H1 (cell line): ENCODE data around the gene AP1S3. TPM values are rescaled to one million over a fixed set of nuclear protein-coding genes. Genes with fewer than 3 reads are reported as not detected.

ENCODE experiments used
- CTCF ChIA-PET: fragments of 300-600 bp; sonication (Branson Sonifier 250); formaldehyde crosslinking; loops from one replicate; lab custom pipeline; 2021; ENCODE audit not compliant: partially characterized antibody; lab: Charles Lee
- POLR2A ChIA-PET: fragments of 300-600 bp; sonication (Branson Sonifier 250); formaldehyde crosslinking; loops from one replicate; lab custom pipeline; 2021; ENCODE audit warnings: inconsistent platforms; ENCODE audit not compliant: partially characterized antibody; lab: Charles Lee
- DNase-seq, 2 experiments: peaks; one replicate each; pipeline versions ENCODE4 v3.0.0 to v3.0.0-alpha.2; 2010 to 2022; ENCODE audit warnings: low spot score in 2 of 2, low read depth in 1 of 2, mixed read lengths in 1 of 2
- FAIRE-seq: peaks from 2 replicates; lab custom pipeline; 2011; peaks lifted over from hg19 to GRCh38; lab: Jason Lieb, UNC
- H2AFZ ChIP-seq: 2 replicates; pipeline ENCODE4 v1.8.1; 2012; ENCODE audit warnings: low read length, inconsistent platforms
- H2AK5ac ChIP-seq: 2 replicates; pipeline ENCODE4 v1.6.1; 2013; ENCODE audit warnings: low read depth, low read length
- H2BK120ac ChIP-seq: replicated peaks from 2 replicates; pipeline ENCODE3; 2013; ENCODE audit warnings: low read depth, low read length, inconsistent platforms
- H2BK12ac ChIP-seq: 2 replicates; pipeline ENCODE4 v1.6.1; 2013; ENCODE audit warnings: low read depth, low read length
- H2BK15ac ChIP-seq: 2 replicates; pipeline ENCODE4 v1.6.1; 2013; ENCODE audit warnings: low read length
- H2BK20ac ChIP-seq: 2 replicates; pipeline ENCODE4 v1.6.1; 2013; ENCODE audit warnings: low read length
- H2BK5ac ChIP-seq: 2 replicates; pipeline ENCODE4 v1.6.1; 2013; ENCODE audit warnings: low read depth, low read length
- H3K14ac ChIP-seq: 2 replicates; pipeline ENCODE4 v1.6.1; 2013; ENCODE audit warnings: inconsistent platforms; ENCODE audit not compliant: insufficient read length
- H3K18ac ChIP-seq: 2 replicates; pipeline ENCODE4 v1.6.1; 2013; ENCODE audit warnings: low read length; ENCODE audit errors: extremely low read depth
- H3K23ac ChIP-seq: 2 replicates; pipeline ENCODE4 v1.6.1; 2013; ENCODE audit warnings: inconsistent platforms; ENCODE audit not compliant: insufficient read length
- H3K23me2 ChIP-seq: 2 replicates; pipeline ENCODE4 v1.6.1; 2013; ENCODE audit warnings: low read depth, low read length
- H3K27ac ChIP-seq: 2 replicates; pipeline ENCODE4 v1.6.1; 2011; ENCODE audit warnings: low read depth, low read length, inconsistent platforms
- H3K27me3 ChIP-seq, 4 experiments: replicated peaks in 1 of 4; 1 replicate in 1 of 4; 2 replicates in 3 of 4; pipeline versions ENCODE4 v1.6.1 to v1.8.1; 2011 to 2013; ENCODE audit warnings: low read length in 3 of 4, mild to moderate bottlenecking in 3 of 4, inconsistent platforms in 2 of 4, mixed read lengths in 2 of 4, moderate library complexity in 1 of 4; ENCODE audit not compliant: control insufficient read depth in 3 of 4, insufficient read depth in 3 of 4; ENCODE audit errors: extremely low read depth in 1 of 4
- H3K36me3 ChIP-seq, 4 experiments: 2 replicates each; pipeline versions ENCODE4 v1.6.1 to v1.8.1; 2011 to 2013; ENCODE audit warnings: mild to moderate bottlenecking in 4 of 4, low read length in 3 of 4, moderate library complexity in 2 of 4, control low read depth in 1 of 4, inconsistent platforms in 1 of 4; ENCODE audit not compliant: insufficient read depth in 4 of 4, control insufficient read depth in 2 of 4
- H3K4ac ChIP-seq: replicated peaks from 2 replicates; pipeline ENCODE3; 2013; ENCODE audit warnings: low read length, low read depth, mixed read lengths, inconsistent platforms; ENCODE audit not compliant: insufficient read length
- H3K4me1 ChIP-seq, 4 experiments: replicated peaks in 1 of 4; 1 replicate in 1 of 4; 2 replicates in 3 of 4; pipeline versions ENCODE4 v1.6.1 to v1.8.1; 2011 to 2013; ENCODE audit warnings: low read length in 3 of 4, inconsistent platforms in 2 of 4, mixed read lengths in 1 of 4; ENCODE audit not compliant: insufficient read depth in 4 of 4, control insufficient read depth in 3 of 4
- H3K4me2 ChIP-seq, 2 experiments: 2 replicates each; pipeline versions ENCODE4 v1.6.1 to v1.8.1; 2011 to 2013; ENCODE audit warnings: low read depth in 2 of 2, low read length in 2 of 2, control low read depth in 1 of 2, inconsistent platforms in 1 of 2, mild to moderate bottlenecking in 1 of 2; ENCODE audit not compliant: insufficient read depth in 1 of 2
- H3K4me3 ChIP-seq, 4 experiments: fragments of 200-600, 300-600 bp in 1 of 4; sonication (generic), shearing (Covaris generic), sonication (Bioruptor Twin) in 1 of 4; 2 replicates each; pipeline versions ENCODE4 v1.5.1 to v1.8.1; 2011 to 2016; ENCODE audit warnings: low read length in 4 of 4, low read depth in 3 of 4, control low read depth in 2 of 4, inconsistent platforms in 2 of 4, mild to moderate bottlenecking in 2 of 4, mixed read lengths in 1 of 4, moderate library complexity in 1 of 4; ENCODE audit not compliant: insufficient read depth in 2 of 4; ENCODE audit errors: extremely low read depth in 1 of 4
- H3K56ac ChIP-seq: replicated peaks from 2 replicates; pipeline ENCODE3; 2013; ENCODE audit warnings: low read depth, mild to moderate bottlenecking, mixed read lengths, low read length, inconsistent platforms; ENCODE audit not compliant: insufficient read length
- H3K79me1 ChIP-seq: 2 replicates; pipeline ENCODE4 v1.6.1; 2013; ENCODE audit warnings: low read depth, low read length, control low read depth
- H3K79me2 ChIP-seq, 2 experiments: 2 replicates each; pipeline versions ENCODE4 v1.6.1 to v1.8.1; 2012 to 2013; ENCODE audit warnings: low read length in 2 of 2, mild to moderate bottlenecking in 2 of 2, inconsistent platforms in 1 of 2; ENCODE audit not compliant: insufficient read depth in 2 of 2, control insufficient read depth in 1 of 2
- H3K9ac ChIP-seq, 4 experiments: replicated peaks in 1 of 4; 1 replicate in 1 of 4; 2 replicates in 3 of 4; pipeline versions ENCODE4 v1.6.1 to v1.8.1; 2011 to 2013; ENCODE audit warnings: low read depth in 3 of 4, low read length in 3 of 4, control low read depth in 2 of 4, mild to moderate bottlenecking in 2 of 4, moderate library complexity in 2 of 4, inconsistent platforms in 1 of 4; ENCODE audit errors: extremely low read depth in 1 of 4
- H3K9me3 ChIP-seq, 2 experiments: 2 replicates each; pipeline versions ENCODE4 v1.6.1 to v1.8.1; 2012 to 2013; ENCODE audit warnings: mild to moderate bottlenecking in 2 of 2, moderate library complexity in 2 of 2, control low read depth in 1 of 2, inconsistent platforms in 1 of 2, low read depth in 1 of 2, low read length in 1 of 2, mixed read lengths in 1 of 2; ENCODE audit not compliant: insufficient read depth in 2 of 2
- H4K20me1 ChIP-seq, 2 experiments: replicated peaks in 1 of 2; 2 replicates each; pipeline versions ENCODE3 to v1.8.1; 2011 to 2013; ENCODE audit warnings: inconsistent platforms in 2 of 2, low read length in 2 of 2, mild to moderate bottlenecking in 1 of 2; ENCODE audit not compliant: insufficient read depth in 2 of 2, control insufficient read depth in 1 of 2
- H4K5ac ChIP-seq: 2 replicates; pipeline ENCODE4 v1.6.1; 2013; ENCODE audit warnings: low read length, low read depth, mixed read lengths, inconsistent platforms; ENCODE audit not compliant: insufficient read length
- H4K8ac ChIP-seq: 2 replicates; pipeline ENCODE4 v1.8.0; 2013; ENCODE audit warnings: mild to moderate bottlenecking, moderate library complexity, low read length, inconsistent platforms; ENCODE audit not compliant: insufficient read depth; ENCODE audit errors: extremely low read depth
- H4K91ac ChIP-seq: replicated peaks from 2 replicates; pipeline ENCODE3; 2013; ENCODE audit warnings: low read length, mixed read lengths, inconsistent platforms; ENCODE audit not compliant: insufficient read length
- BCL11A ChIP-seq, 2 experiments: IDR thresholded peaks; one replicate each; pipeline ENCODE4 v1.6.1; 2011; ENCODE audit warnings: low read depth in 2 of 2, low read length in 2 of 2, mild to moderate bottlenecking in 2 of 2
- CBX8 ChIP-seq: fragments of 300-800, 300-1000 bp; sonication (generic); IDR thresholded peaks from 2 replicates; pipeline ENCODE4 v1.7.1; 2016; ENCODE audit warnings: low read depth, low read length, borderline replicate concordance
- HDAC2 ChIP-seq, 2 experiments: fragments of 300-600 bp in 1 of 2; sonication (generic) in 1 of 2; IDR thresholded peaks; 2 replicates each; pipeline ENCODE4 v1.6.1; 2011 to 2012; ENCODE audit warnings: low read depth in 2 of 2, low read length in 2 of 2, mild to moderate bottlenecking in 2 of 2, moderate library complexity in 2 of 2, borderline replicate concordance in 1 of 2, inconsistent platforms in 1 of 2
- HDAC6 ChIP-seq: IDR thresholded peaks from one replicate; pipeline ENCODE4 v1.7.1; 2012; ENCODE audit warnings: low read depth, mild to moderate bottlenecking, inconsistent platforms, low read length, moderate library complexity
- JUN ChIP-seq: IDR thresholded peaks from 2 replicates; pipeline ENCODE4 v1.6.1; 2011; ENCODE audit warnings: low read depth, mild to moderate bottlenecking, improper control_type of control experiment, low read length
- KDM5A ChIP-seq: fragments of 200-600 bp; IDR thresholded peaks from 2 replicates; pipeline ENCODE4 v1.7.1; 2012; ENCODE audit warnings: mild to moderate bottlenecking, low read length, inconsistent platforms, mixed read lengths
- MAFK ChIP-seq: IDR thresholded peaks from 2 replicates; pipeline ENCODE4 v1.6.1; 2012; ENCODE audit warnings: low read depth, mild to moderate bottlenecking, improper control_type of control experiment, low read length
- POLR2AphosphoS5 ChIP-seq: IDR thresholded peaks from 2 replicates; pipeline ENCODE4 v1.6.1; 2011; ENCODE audit warnings: low read depth, low read length
- SP1 ChIP-seq: IDR thresholded peaks from 2 replicates; pipeline ENCODE4 v1.6.1; 2011; ENCODE audit warnings: low read depth, low read length
- SP4 ChIP-seq: IDR thresholded peaks from 2 replicates; pipeline ENCODE4 v1.6.1; 2012; ENCODE audit warnings: low read length, inconsistent platforms
- SUZ12 ChIP-seq: fragments of 200-600 bp; sonication (generic); IDR thresholded peaks from 2 replicates; pipeline ENCODE4 v1.6.1; 2012; ENCODE audit warnings: mild to moderate bottlenecking, inconsistent platforms, low read length, moderate library complexity, mixed read lengths
- TBP ChIP-seq: IDR thresholded peaks from 2 replicates; pipeline ENCODE4 v1.6.1; 2011; ENCODE audit warnings: low read depth, low read length, improper control_type of control experiment
- TCF12 ChIP-seq: IDR thresholded peaks from 2 replicates; pipeline ENCODE4 v1.6.1; 2011; ENCODE audit warnings: low read depth, mild to moderate bottlenecking, low read length
- TEAD4 ChIP-seq: IDR thresholded peaks from 2 replicates; pipeline ENCODE4 v1.6.1; 2012; ENCODE audit warnings: low read depth, low read length, inconsistent platforms, mixed read lengths
- YY1 ChIP-seq: IDR thresholded peaks from 2 replicates; pipeline ENCODE4 v1.6.1; 2011; ENCODE audit warnings: low read depth, mild to moderate bottlenecking, low read length
- WGBS, 2 experiments: shearing (Covaris generic) in 1 of 2; methylation state at CpG; one replicate each; pipeline versions ENCODE4 v1.1.6 to v1.1.7; 2013 to 2015; ENCODE audit warnings: low lambda C conversion rate in 2 of 2, mixed read lengths in 2 of 2, inconsistent platforms in 1 of 2, low coverage in 1 of 2, missing lambda C conversion rate in 1 of 2; ENCODE audit not compliant: insufficient replicate concordance in 2 of 2, insufficient coverage in 1 of 2, insufficient read length in 1 of 2; ENCODE audit errors: extremely low coverage in 1 of 2, missing lambda C conversion rate in 1 of 2; 5-methylcytosine and 5-hydroxymethylcytosine counted together
- polyA plus RNA-seq, 7 experiments: library from polyadenylated mRNA; depleted of rRNA in 3 of 7; stranded (reverse) in 5 of 7; unstranded in 2 of 7; fragments of >200 nt in 5 of 7; fragments of 200-250 nt in 2 of 7; gene quantifications; 1 replicate in 5 of 7; 2 replicates in 1 of 7; 4 replicates in 1 of 7; pipeline versions ENCODE4 v1.2.1 to v1.2.3, GENCODE V29; 2011 to 2013; ENCODE audit warnings: missing spikeins in 2 of 7, mixed read lengths in 2 of 7
- total RNA-seq: library from RNA; stranded (reverse); fragmentation: NEBNext Ultra II Directional; extraction: Animal tissue kit (Norgen Biotek cat#: 25700); gene quantifications from 2 replicates; pipeline ENCODE4 v1.2.1, GENCODE V29; 2021
- TF ChIP-seq, protein P1 (sequence below): IDR thresholded peaks from 2 replicates; pipeline ENCODE4 v1.6.1; 2012; ENCODE audit warnings: inconsistent platforms

Gene AP1S3
- total and polyA plus RNA-seq, 2 of the 8 experiments (the other 6 are each of a cell fraction or from before 2014, with no cell fraction given): 3.9 to 20.2 TPM

DNA sequence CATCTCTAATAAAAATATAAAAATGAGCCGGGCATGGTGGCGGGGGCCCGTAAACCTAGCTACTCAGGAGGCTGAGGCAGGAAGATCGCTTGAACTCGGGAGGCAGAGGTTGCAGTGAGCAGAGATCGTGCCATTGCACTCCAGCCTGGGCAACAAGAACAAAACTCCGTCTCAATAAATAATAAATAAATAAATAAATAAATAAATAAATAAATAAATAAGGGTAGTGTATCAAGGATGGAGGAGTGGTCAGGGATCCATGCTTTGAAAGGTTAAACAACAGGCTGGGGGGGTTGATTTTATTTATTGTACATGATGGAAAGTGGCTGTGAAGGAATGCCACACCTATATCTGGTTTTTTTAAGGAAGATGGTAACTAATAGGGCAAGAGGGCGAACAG, 63.2 kb downstream of the AP1S3 start:
- Histone ChIP-seq H4K20me1 (no peaks in the 10 kb centered on the region), H2BK15ac (no peak overlapping the region), H2BK12ac (no peak overlapping the region), H3K23me2 (no peaks in the 10 kb centered on the region), H3K27ac (no peak overlapping the region), H3K79me1 (no peaks in the 10 kb centered on the region), H3K4me3 (no peak overlapping the region), H3K14ac (no peak overlapping the region), H4K91ac (no peak overlapping the region), H3K4me1 (peaks cover 0 to 3% (median under 1%) of the 10 kb centered on the region in 4 experiments; a peak in 1 of 7 replicates), H3K4ac (no peak overlapping the region), H3K18ac (no peak overlapping the region), H4K8ac (no peak overlapping the region), H3K27me3 (no peaks in the 10 kb centered on the region), H2BK5ac (no peak overlapping the region), H2AK5ac (no peak overlapping the region), H3K9me3 (no peaks in the 10 kb centered on the region), H3K36me3 (peaks cover 0 to 7% (median 0%) of the 10 kb centered on the region in 4 experiments; a peak in 3 of 8 replicates), H3K23ac (no peak overlapping the region), H3K56ac (no peak overlapping the region), H2BK20ac (no peak overlapping the region), H4K5ac (no peak overlapping the region), H2BK120ac (no peak overlapping the region), H3K79me2 (no peaks in the 10 kb centered on the region), H2AFZ (no peak overlapping the region), H3K9ac (no peak overlapping the region), H3K4me2 (no peak overlapping the region)
- DNase-seq (no peak), FAIRE-seq (no peak)
- 69% methylated on average over 8 of the region's 8 CpGs; no CpG with 5 or more reads in 1 of the 2 experiments for WGBS, 2 experiments
- POLR2A ChIA-PET: no interaction called here
- CTCF ChIA-PET: interaction anchor here (0.6 to 8.1 kb wide), 2 partner anchors 12 to 69 kb away, joined by 3 to 78 read pairs; no protein-coding TSS in a partner anchor
- no peak for TF ChIP-seq BCL11A (IDR thresholded peaks at IDR 0.05; ENCODE audit: low read depth in 2 of 2, low read length in 2 of 2)
- TF ChIP-seq, protein P1, sequence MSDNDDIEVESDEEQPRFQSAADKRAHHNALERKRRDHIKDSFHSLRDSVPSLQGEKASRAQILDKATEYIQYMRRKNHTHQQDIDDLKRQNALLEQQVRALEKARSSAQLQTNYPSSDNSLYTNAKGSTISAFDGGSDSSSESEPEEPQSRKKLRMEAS: no peak
- TF ChIP-seq HDAC2 (IDR thresholded peaks at IDR 0.05; ENCODE audit: borderline replicate concordance in 1 of 2, low read depth in 2 of 2, low read length in 2 of 2): no peak
- TF ChIP-seq HDAC6: no peak
- no peak for TF ChIP-seq TCF12
- TF ChIP-seq SP4: no peak
- no peak for TF ChIP-seq TBP
- TF ChIP-seq SUZ12: no peak
- TF ChIP-seq YY1: no peak
- no peak for TF ChIP-seq KDM5A
- no peak for TF ChIP-seq POLR2AphosphoS5
- no peak for TF ChIP-seq TEAD4
- TF ChIP-seq MAFK: no peak
- TF ChIP-seq CBX8: no peak
- TF ChIP-seq SP1: no peak
- TF ChIP-seq JUN: no peak
